Measurements from ENCODE around the gene LIMK2. TPM values are rescaled to one million over a fixed set of nuclear protein-coding genes. Genes with fewer than 3 reads are reported as not detected.
A peak's percentile ranks its signal among the peaks of the same experiment; 100 is the strongest.
"Not testable (repeated sequence)": the region's sequence is repeated elsewhere in the genome, so short reads cannot be mapped to it uniquely, and the experiment has no call there.

Gene LIMK2
- total RNA-seq, 2 donors from 2014 or later, result 92.1 to 128 TPM

DNA sequence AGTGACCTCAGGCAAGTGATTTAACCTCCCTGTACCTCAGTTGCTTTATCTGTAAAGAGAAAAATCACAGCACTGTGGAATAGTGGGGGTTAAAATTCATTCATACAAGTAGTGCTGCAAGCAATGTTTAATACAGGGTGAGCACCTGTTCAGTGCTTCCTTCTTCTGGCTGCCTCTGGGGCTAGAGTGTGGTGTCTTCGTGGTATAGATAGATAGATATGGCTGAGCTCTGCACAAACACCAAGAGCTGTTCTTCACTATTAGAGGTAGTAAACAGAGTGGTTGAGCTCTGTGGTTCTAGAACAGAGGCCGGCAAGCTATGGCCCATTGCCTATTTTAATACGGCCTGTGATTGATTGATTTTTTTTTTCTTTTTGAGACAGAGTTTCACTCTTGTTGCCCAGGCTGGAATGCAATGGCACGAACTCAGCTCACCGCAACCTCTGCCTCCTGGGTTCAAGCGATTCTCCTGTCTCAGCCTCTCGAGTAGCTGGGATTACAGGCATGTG lies 32.9 kb downstream of the LIMK2 start:
- intact Hi-C loops (cut with DNase I), result no loop called here
- H3K9me3 ChIP-seq, result no peaks in the 10 kb centered on the region
- H3K4me1 ChIP-seq (replicated peaks), result peaks cover 6% of the 10 kb centered on the region
- H3K36me3 ChIP-seq, result no peaks in the 10 kb centered on the region
- DNase-seq (ENCODE audit: low spot score), result no peak
- 84% methylated on average over 7 of the region's 7 CpGs for WGBS
- H3K27ac ChIP-seq, result no peak overlapping the region
- H3K4me3 ChIP-seq, result no peak overlapping the region
- TF ChIP-seq POLR2AphosphoS5 (IDR thresholded peaks at IDR 0.05), result no peak
- TF ChIP-seq POLR2A (IDR thresholded peaks at IDR 0.05), result no peak
- TF ChIP-seq, protein P1, sequence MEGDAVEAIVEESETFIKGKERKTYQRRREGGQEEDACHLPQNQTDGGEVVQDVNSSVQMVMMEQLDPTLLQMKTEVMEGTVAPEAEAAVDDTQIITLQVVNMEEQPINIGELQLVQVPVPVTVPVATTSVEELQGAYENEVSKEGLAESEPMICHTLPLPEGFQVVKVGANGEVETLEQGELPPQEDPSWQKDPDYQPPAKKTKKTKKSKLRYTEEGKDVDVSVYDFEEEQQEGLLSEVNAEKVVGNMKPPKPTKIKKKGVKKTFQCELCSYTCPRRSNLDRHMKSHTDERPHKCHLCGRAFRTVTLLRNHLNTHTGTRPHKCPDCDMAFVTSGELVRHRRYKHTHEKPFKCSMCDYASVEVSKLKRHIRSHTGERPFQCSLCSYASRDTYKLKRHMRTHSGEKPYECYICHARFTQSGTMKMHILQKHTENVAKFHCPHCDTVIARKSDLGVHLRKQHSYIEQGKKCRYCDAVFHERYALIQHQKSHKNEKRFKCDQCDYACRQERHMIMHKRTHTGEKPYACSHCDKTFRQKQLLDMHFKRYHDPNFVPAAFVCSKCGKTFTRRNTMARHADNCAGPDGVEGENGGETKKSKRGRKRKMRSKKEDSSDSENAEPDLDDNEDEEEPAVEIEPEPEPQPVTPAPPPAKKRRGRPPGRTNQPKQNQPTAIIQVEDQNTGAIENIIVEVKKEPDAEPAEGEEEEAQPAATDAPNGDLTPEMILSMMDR (IDR thresholded peaks at IDR 0.05), result no peak
- no peaks in the 10 kb centered on the region for H3K27me3 ChIP-seq (replicated peaks; ENCODE audit: insufficient read depth)

GRCh38 chr22:31245998-31246397 lies 33.9 kb downstream of the LIMK2 start:
- H3K4me3 ChIP-seq; H3K4me1 ChIP-seq (replicated peaks); intact Hi-C loops (cut with DNase I); H3K27ac ChIP-seq; H3K9me3 ChIP-seq; H3K27me3 ChIP-seq (replicated peaks; ENCODE audit: insufficient read depth); DNase-seq (ENCODE audit: low spot score); H3K36me3 ChIP-seq: not testable (repeated sequence)
- WGBS, result 73% methylated on average over 12 of the region's 12 CpGs

- Histone ChIP-seq H3K4me1 (replicated peaks) (peaks cover 6% of the 10 kb centered on the region), H3K9me3 (no peaks in the 10 kb centered on the region)
- intact Hi-C loops (cut with DNase I), result no loop called here
These were observed 34.6 kb downstream of the LIMK2 start for GRCh38 chr22:31246687-31247086.

DNA sequence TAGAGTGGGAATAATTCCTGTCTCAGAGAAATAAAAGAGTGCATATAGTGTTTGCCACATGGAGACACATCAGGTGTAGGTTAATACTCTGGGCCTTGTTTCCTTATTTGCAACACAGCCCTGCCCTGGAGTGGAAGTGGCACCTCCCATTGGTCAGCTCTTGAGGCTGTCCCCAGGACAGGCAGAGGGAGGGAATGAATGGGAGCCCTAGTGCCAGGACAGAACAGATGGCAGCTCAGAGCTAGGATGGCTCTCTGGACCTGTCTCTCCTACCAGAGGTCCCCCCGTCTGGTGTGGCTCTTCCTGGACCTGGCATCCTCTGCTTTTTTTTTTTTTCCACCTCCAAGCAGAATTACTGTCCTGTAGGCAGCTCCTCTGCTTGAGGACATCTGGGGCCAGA lies 35.6 kb downstream of the LIMK2 start:
- intact Hi-C loops (cut with DNase I), result no loop called here
- no peak for DNase-seq (ENCODE audit: low spot score)

More at GRCh38 chr22:31246687-31247086, 34.6 kb downstream of the LIMK2 start:
- no peaks in the 10 kb centered on the region for H3K27me3 ChIP-seq (replicated peaks; ENCODE audit: insufficient read depth)
- H3K4me3 ChIP-seq, result no peak overlapping the region
- DNase-seq (ENCODE audit: low spot score), result no peak
- no peak for TF ChIP-seq POLR2A (IDR thresholded peaks at IDR 0.05)
- H3K27ac ChIP-seq, result peak overlapping the region in 1 of 2 donors; percentile 86
- no peaks in the 10 kb centered on the region for H3K36me3 ChIP-seq
- WGBS, result 80% methylated on average over 2 of the region's 2 CpGs

DNA sequence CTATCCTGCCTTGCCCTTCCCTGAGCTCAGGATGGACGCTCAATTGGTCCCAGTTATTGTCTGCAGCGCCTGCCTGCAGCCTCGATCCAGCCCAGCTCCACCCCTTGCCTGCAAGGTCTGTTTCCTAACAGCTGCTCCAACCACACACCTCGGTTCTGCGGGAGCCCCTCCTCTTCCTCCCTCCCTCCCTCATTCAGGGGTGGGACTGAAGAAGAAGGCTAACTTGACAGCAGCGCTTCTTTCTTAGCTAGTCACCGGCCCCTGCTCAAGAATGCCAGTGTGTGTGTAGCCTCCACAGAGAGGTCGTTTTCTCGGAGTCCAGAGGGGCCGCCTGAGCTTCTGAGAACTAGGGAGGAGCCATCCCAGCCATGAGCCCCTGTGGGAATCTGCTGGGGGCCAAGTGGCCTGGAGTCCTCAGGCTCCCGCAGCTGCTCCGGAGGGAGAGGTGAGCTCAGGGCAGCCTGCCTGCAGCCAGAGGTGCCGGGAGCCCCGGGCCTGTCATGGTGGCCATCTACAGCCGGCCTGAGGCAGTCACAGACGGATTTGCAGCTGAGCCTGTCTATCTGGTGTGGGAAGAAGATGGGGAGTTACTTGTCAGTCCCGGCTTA lies 36.1 kb downstream of the LIMK2 start:
- Histone ChIP-seq H3K27me3 (replicated peaks; ENCODE audit: insufficient read depth) (no peaks in the 10 kb centered on the region), H3K4me3 (peak overlapping the region; percentile 58 to 59), H3K27ac (peak overlapping the region; percentile 86 to 88), H3K9me3 (no peaks in the 10 kb centered on the region), H3K36me3 (no peaks in the 10 kb centered on the region), H3K4me1 (replicated peaks) (peaks cover 6% of the 10 kb centered on the region)
- TF ChIP-seq, protein P1 (IDR thresholded peaks at IDR 0.05), result peak in 1 of 4 experiments; percentile 10
- TF ChIP-seq POLR2AphosphoS5 (IDR thresholded peaks at IDR 0.05), result peak; percentile 98
- TF ChIP-seq POLR2A (IDR thresholded peaks at IDR 0.05), result peak; percentile 95
- intact Hi-C loops (cut with DNase I), result no loop called here
- DNase-seq (ENCODE audit: low spot score), result peak; percentile 96
- WGBS, result 6% methylated on average over 14 of the region's 17 CpGs

More for the DNA sequence above, 35.6 kb downstream of the LIMK2 start:
- Histone ChIP-seq H3K27me3 (replicated peaks; ENCODE audit: insufficient read depth) (no peaks in the 10 kb centered on the region), H3K9me3 (no peaks in the 10 kb centered on the region), H3K27ac (peak overlapping the region; percentile 86 to 88), H3K4me1 (replicated peaks) (peaks cover 6% of the 10 kb centered on the region), H3K4me3 (peak overlapping the region; percentile 58 to 59), H3K36me3 (no peaks in the 10 kb centered on the region)
- TF ChIP-seq POLR2A (IDR thresholded peaks at IDR 0.05) (no peak), POLR2AphosphoS5 (IDR thresholded peaks at IDR 0.05) (no peak)
- TF ChIP-seq, protein P1 (IDR thresholded peaks at IDR 0.05), result no peak
- 31% methylated on average over 1 of the region's 1 CpG for WGBS

All from prostate gland (tissue), 2 donors.